AG08395 (cell line): ENCODE data around the gene NAA20.
A peak's percentile ranks its signal among the peaks of the same experiment; 100 is the strongest.

Experiments
- DNase-seq: peaks from one replicate; pipeline ENCODE4 v3.0.0; 2012; ENCODE audit warnings: mixed read lengths, low spot score

The NAA20 gene

DNA sequence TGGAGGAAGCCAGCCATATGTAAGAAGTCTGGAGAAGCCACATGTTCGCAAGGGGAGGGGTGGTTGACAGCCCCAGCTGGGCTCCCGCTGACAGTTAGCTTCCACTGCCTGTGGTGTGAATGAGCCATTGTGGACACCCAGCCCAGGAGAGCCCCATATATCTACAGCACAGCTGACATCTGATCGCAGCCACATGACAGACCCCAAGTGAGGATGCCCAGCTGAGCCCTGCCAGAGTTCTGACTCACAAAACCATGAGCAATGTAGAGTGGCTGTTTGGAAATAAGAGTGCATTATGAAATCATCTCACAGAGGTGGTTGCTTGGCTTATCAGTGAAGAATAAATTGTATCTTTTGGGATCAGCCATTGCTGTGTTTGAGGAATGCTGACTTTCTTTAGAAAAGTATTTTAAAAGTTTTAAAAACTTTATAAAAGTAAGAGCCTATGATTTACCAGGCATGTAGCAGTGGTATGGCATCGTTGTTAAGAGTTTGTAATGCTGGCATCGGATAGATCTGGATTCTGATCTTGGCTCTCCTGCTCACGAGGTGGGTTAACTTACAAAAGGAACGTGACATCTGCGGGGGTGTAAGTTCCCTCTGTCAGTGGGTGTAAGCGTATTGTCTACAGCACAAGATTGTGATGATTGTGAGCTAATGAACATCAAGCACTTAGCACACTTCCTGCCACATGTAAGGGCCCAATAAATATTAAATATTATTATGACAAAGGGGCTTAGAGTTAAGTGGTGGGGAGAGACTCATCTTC is 59.3 kb downstream of the NAA20 start:
- DNase-seq = peak; percentile 77

DNA sequence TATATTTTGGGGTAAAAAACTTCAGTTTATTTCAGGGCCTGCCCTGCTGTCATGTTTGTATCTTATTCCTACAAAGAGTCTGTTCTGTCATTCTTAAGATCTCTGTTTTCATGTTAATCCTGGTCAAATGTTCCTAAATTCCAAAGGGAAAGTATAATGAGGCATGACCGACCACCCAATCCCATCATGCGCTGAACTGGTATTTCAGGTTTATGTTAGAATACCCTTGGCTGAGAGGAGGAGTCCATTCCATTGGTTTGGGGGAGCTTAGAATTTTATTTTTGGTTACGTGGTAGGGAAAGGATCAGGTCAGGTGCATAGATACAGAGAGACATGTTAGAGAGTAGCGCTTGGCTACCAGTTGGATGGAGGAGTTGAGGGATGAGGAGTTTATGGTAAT is 60.9 kb downstream of the NAA20 start:
- no peak for DNase-seq

DNA sequence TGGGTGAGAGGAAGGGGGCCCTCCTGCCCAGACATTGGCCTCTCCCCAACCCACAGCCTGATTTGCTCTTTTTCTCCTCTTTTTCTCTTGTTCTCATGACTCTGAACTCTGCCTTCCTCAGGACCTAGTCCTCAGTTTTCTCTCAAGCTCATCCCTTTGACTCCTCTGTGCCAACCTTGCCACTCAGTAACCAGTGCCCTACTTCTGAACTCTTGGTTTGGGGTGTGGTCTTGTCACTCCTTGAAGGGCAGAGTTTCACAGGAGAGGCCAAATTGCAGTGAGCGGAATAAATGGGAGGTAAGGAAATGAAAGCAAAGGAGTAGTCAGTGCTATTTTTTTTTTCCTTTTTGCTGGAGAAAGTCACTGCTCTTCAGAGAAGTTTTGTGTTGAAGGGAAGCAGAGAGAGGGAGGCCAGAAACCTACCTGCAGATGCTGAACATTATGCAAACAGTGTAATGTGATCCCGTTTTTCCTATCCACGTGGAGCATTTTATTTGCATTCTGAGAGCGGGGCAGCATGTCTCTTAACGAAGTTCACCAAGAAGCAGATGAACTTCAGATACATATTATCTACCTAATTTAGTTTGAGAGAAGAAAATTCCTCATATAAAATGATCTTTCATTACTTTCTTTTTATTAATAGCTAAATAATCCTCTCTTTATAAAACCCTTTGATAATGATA is 62.1 kb downstream of the NAA20 start:
- no peak for DNase-seq
